Measurements from ENCODE around the gene SAMD10.
"Not testable (repeated sequence)": the region's sequence is repeated elsewhere in the genome, so short reads cannot be mapped to it uniquely, and the experiment has no call there.

The SAMD10 gene

DNA sequence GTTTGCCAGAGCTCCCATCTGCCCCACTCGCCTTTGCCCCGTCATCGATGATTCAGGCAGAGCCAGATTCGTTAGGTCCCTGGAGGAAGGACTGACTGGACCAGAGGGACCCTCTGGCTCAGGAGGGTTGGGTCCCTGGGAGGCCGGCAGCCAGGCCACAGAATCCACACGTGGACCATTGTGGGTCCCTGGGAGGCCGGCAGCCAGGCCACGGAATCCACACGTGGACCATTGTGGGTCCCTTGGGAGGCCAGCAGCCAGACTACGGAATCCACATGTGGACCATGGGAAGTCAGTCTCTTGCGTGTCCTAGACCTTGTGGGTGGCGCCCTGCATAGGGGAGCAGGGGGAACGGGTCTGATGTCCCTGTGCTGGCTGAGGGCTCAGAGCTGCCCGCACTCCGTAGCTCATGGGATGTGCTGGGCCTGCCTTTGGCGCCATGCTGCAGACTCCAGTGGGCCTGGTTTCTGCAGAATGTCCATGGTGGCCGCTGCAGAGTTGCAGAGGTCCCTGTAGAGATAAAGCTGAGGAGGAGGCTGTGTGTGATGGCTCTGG is 46.8 kb downstream of the SAMD10 start:
- no peak overlapping the region for H3K27ac ChIP-seq (ENCODE audit: low read depth, low read length)
- H3K9ac ChIP-seq (ENCODE audit: low read length) = no peak overlapping the region
- H3K36me3 ChIP-seq (ENCODE audit: control insufficient read depth, insufficient read depth, low read length) = peaks cover 47% of the 10 kb centered on the region
- no peak overlapping the region for H3K4me3 ChIP-seq (ENCODE audit: low read length)
- H3K27me3 ChIP-seq (ENCODE audit: control insufficient read depth, insufficient read depth, low read length) = no peaks in the 10 kb centered on the region
- no peaks in the 10 kb centered on the region for H3K4me1 ChIP-seq (ENCODE audit: control insufficient read depth, insufficient read depth, low read length)

GRCh38 chr20:63931735-63932134 is 47.7 kb downstream of the SAMD10 start:
- H3K27ac ChIP-seq (ENCODE audit: low read depth, low read length) = no peak overlapping the region
- H3K27me3 ChIP-seq (ENCODE audit: control insufficient read depth, insufficient read depth, low read length) = no peaks in the 10 kb centered on the region
- H3K9ac ChIP-seq (ENCODE audit: low read length) = no peak overlapping the region
- no peak overlapping the region for H3K4me3 ChIP-seq (ENCODE audit: low read length)
- no peaks in the 10 kb centered on the region for H3K4me1 ChIP-seq (ENCODE audit: control insufficient read depth, insufficient read depth, low read length)
- H3K36me3 ChIP-seq (ENCODE audit: control insufficient read depth, insufficient read depth, low read length) = peaks cover 45% of the 10 kb centered on the region

GRCh38 chr20:63930971-63931553 is 48.4 kb downstream of the SAMD10 start:
- Histone ChIP-seq H3K4me3 (ENCODE audit: low read length) (no peak overlapping the region), H3K36me3 (ENCODE audit: control insufficient read depth, insufficient read depth, low read length) (peaks cover 45% of the 10 kb centered on the region), H3K27ac (ENCODE audit: low read depth, low read length) (no peak overlapping the region), H3K27me3 (ENCODE audit: control insufficient read depth, insufficient read depth, low read length) (no peaks in the 10 kb centered on the region), H3K4me1 (ENCODE audit: control insufficient read depth, insufficient read depth, low read length) (no peaks in the 10 kb centered on the region), H3K9ac (ENCODE audit: low read length) (no peak overlapping the region)

- peaks cover 37% of the 10 kb centered on the region for H3K36me3 ChIP-seq (ENCODE audit: control insufficient read depth, insufficient read depth, low read length)
- H3K9ac ChIP-seq (ENCODE audit: low read length); H3K4me3 ChIP-seq (ENCODE audit: low read length); H3K27ac ChIP-seq (ENCODE audit: low read depth, low read length); H3K4me1 ChIP-seq (ENCODE audit: control insufficient read depth, insufficient read depth, low read length); H3K27me3 ChIP-seq (ENCODE audit: control insufficient read depth, insufficient read depth, low read length): not testable (repeated sequence)
Measured at GRCh38 chr20:63929473-63929883, 50.0 kb downstream of the SAMD10 start.

DNA sequence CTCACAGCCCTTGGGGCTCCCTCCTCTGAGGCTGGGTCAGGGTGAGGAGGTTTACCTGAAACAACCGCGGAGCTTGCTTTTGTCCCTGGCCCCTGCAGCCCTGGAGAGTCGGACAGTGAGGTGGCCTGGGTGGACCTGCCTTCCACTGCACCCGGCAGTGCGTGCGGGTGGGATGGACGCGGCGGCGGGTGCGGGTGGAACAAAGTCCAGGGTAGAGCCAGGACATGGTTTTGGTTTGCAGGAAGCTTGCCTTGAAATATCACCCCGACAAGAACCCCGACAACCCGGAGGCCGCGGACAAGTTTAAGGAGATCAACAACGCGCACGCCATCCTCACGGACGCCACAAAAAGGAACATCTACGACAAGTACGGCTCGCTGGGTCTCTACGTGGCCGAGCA is 50.4 kb downstream of the SAMD10 start:
- Histone ChIP-seq H3K4me3 (ENCODE audit: low read length) (no peak overlapping the region), H3K27ac (ENCODE audit: low read depth, low read length) (no peak overlapping the region), H3K36me3 (ENCODE audit: control insufficient read depth, insufficient read depth, low read length) (peaks cover 37% of the 10 kb centered on the region), H3K27me3 (ENCODE audit: control insufficient read depth, insufficient read depth, low read length) (no peaks in the 10 kb centered on the region), H3K9ac (ENCODE audit: low read length) (no peak overlapping the region), H3K4me1 (ENCODE audit: control insufficient read depth, insufficient read depth, low read length) (no peaks in the 10 kb centered on the region)

DNA sequence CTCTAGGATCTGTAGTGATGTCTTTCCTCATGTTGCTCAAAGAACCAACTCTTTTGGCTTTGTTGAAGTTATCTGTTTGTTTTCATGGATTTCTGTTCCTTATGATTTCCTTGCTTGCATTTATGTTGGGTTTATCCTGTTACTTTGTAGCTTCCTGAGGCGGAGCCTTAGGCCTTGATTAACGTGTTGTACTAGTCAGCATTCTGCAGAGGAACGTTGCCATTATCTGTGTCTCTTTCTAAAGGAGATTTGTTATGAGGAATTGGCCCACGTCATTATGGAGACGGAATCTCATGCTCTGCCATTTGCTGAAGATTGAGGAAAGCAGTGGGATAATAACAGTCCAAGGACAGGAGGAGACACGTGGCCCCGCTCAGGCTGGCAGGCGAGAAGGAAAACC is 53.1 kb downstream of the SAMD10 start:
- H3K9ac ChIP-seq (ENCODE audit: low read length) = no peak overlapping the region
- H3K36me3 ChIP-seq (ENCODE audit: control insufficient read depth, insufficient read depth, low read length) = peaks cover 22% of the 10 kb centered on the region

DNA sequence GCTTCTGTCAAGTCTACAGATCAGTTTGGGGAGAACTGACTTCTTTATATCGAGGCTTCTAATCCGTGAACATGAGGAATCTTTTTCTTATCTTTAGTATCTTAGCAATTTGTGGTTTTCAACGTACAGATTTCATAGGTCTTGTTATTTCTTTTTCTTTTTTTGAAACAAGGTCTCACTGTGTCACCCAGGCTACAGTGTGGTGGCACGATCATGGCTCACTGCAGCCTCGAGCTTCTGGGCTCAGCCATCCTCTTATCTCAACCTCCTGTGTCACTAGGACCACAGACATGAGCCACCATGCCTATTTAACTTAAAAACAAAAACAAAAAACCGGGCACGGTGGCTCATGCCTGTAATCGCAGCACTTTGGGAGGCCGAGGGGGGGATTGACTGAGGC is 55.2 kb downstream of the SAMD10 start:
- Histone ChIP-seq H3K27me3 (ENCODE audit: control insufficient read depth, insufficient read depth, low read length) (no peaks in the 10 kb centered on the region), H3K4me1 (ENCODE audit: control insufficient read depth, insufficient read depth, low read length) (peaks cover 2% of the 10 kb centered on the region), H3K9ac (ENCODE audit: low read length) (no peak overlapping the region), H3K4me3 (ENCODE audit: low read length) (no peak overlapping the region), H3K27ac (ENCODE audit: low read depth, low read length) (no peak overlapping the region), H3K36me3 (ENCODE audit: control insufficient read depth, insufficient read depth, low read length) (peaks cover 12% of the 10 kb centered on the region)

More for the DNA sequence above, 53.1 kb downstream of the SAMD10 start:
- peaks cover 2% of the 10 kb centered on the region for H3K4me1 ChIP-seq (ENCODE audit: control insufficient read depth, insufficient read depth, low read length)
- no peak overlapping the region for H3K4me3 ChIP-seq (ENCODE audit: low read length)
- no peaks in the 10 kb centered on the region for H3K27me3 ChIP-seq (ENCODE audit: control insufficient read depth, insufficient read depth, low read length)
- no peak overlapping the region for H3K27ac ChIP-seq (ENCODE audit: low read depth, low read length)

Measured in rectal smooth muscle tissue (tissue), 1 donor.